HUES64 (cell line): ENCODE results near the gene SF3B3.

Experiments
- H3K27ac ChIP-seq: 2 replicates; pipeline ENCODE4 v1.7.0; 2013; ENCODE audit warnings: low read depth, low read length, inconsistent platforms
- H3K27me3 ChIP-seq: 2 replicates; pipeline ENCODE4 v1.6.1; 2013; ENCODE audit warnings: mild to moderate bottlenecking, low read length; ENCODE audit not compliant: insufficient read depth
- H3K36me3 ChIP-seq: 2 replicates; pipeline ENCODE4 v1.6.1; 2013; ENCODE audit warnings: mild to moderate bottlenecking, low read length; ENCODE audit not compliant: insufficient read depth
- H3K4me1 ChIP-seq: 2 replicates; pipeline ENCODE4 v1.6.1; 2013; ENCODE audit warnings: mild to moderate bottlenecking, low read length, moderate library complexity; ENCODE audit not compliant: insufficient read depth
- H3K4me3 ChIP-seq: 2 replicates; pipeline ENCODE4 v1.5.1; 2013; ENCODE audit warnings: mild to moderate bottlenecking, low read length, moderate library complexity
- H3K9ac ChIP-seq: 2 replicates; pipeline ENCODE4 v1.6.1; 2013; ENCODE audit warnings: mild to moderate bottlenecking, low read depth, low read length
- H3K9me3 ChIP-seq: 2 replicates; pipeline ENCODE4 v1.6.1; 2013; ENCODE audit warnings: low read depth, low read length; ENCODE audit not compliant: insufficient read depth
- WGBS: fragments of 150-250, 120-280 bp; methylation state at CpG from one replicate; pipeline ENCODE4 v1.1.7; 2013; ENCODE audit warnings: missing lambda C conversion rate; 5-methylcytosine and 5-hydroxymethylcytosine counted together

Gene SF3B3

DNA sequence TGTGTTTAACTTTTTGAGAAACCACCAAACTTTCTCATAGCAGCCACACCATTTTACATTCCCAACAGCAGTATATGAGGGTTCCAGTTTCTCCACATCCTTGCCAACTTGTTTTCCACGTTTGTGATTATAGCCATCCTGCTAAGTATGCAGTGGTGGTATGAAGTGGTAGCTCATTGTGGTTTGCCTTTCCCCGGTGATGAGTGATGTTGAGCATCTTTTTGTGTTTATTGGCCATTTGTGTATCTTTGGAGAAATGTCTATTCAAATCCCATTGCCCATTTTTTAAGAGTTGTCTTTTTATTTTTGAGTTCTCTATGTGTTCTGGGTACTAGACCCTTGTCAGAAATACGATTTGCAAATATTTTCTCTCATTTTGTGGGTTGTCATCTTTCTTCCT lies 17.4 kb downstream of the SF3B3 start:
- WGBS: 96% methylated on average over 3 of the region's 3 CpGs
- Histone ChIP-seq H3K4me3 (no peak overlapping the region), H3K36me3 (peaks cover 100% of the 10 kb centered on the region), H3K4me1 (no peaks in the 10 kb centered on the region), H3K9ac (no peak overlapping the region), H3K9me3 (no peaks in the 10 kb centered on the region), H3K27me3 (no peaks in the 10 kb centered on the region), H3K27ac (no peak overlapping the region)

DNA sequence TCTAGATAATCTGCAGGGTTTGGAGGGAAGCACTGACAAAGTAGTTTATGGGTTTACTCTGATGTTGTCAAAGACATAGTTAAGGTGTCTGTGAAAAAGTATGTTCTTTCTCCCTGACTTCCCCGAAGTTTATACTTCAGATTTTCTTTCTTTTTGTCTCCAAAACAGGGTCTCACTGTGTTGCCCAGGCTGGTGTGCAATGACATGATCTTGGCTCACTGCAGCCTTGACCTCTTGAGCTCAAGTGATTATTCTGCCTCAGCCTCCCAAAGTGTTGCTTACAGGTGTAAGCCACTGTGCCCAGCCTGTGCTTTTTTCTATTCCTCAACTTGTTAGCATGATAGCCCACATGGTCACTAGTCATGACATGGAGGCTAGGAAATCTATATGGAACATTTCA lies 20.9 kb downstream of the SF3B3 start:
- 89% methylated on average over 1 of the region's 1 CpG for WGBS
- no peaks in the 10 kb centered on the region for H3K27me3 ChIP-seq
- no peak overlapping the region for H3K4me3 ChIP-seq
- H3K9me3 ChIP-seq: no peaks in the 10 kb centered on the region
- peaks cover 98% of the 10 kb centered on the region for H3K36me3 ChIP-seq
- no peak overlapping the region for H3K9ac ChIP-seq
- no peaks in the 10 kb centered on the region for H3K4me1 ChIP-seq
- H3K27ac ChIP-seq: no peak overlapping the region

DNA sequence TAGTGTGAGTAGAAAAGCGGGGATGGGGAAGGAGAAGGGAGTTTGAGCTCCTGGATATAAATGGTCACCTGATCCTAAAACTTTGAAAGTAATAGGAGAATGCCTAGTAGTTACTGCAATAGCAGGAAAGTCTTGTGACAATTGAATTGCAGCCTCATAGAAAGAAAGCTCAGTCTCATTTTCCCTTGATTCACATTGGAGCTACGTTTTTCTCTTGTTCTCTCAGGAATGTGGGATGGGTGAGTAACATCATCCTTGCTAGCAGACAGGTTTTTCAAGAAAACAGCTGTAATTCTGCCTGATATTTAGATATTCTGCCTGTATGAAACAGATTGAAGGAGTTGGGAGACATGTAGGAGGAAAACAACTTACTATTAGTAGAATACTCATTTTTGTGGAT lies 25.3 kb downstream of the SF3B3 start:
- no peaks in the 10 kb centered on the region for H3K27me3 ChIP-seq
- no peak overlapping the region for H3K4me3 ChIP-seq
- H3K36me3 ChIP-seq: peaks cover 98% of the 10 kb centered on the region
- H3K9me3 ChIP-seq: no peaks in the 10 kb centered on the region
- H3K9ac ChIP-seq: no peak overlapping the region
- H3K27ac ChIP-seq: no peak overlapping the region
- WGBS: 94% methylated on average over 2 of the region's 2 CpGs
- no peaks in the 10 kb centered on the region for H3K4me1 ChIP-seq

DNA sequence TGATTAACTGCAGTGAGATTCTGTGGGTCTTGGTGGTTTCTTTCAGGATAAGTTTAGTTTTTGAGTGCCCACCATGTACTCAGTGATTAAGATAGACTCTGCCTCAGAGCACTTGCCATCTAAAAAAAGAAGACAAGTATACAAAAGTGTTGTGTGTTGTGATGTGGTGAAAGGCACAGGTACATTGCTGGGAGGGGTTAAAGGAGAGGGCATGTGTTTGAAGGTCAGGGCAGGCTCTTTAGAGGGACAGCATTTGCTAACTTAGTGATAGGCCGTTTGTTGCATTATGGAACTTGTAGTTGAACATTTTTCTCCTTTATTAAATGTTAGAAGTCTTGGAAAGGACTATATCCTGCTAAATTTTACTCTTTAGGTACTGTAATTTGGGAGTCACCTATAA lies 26.5 kb downstream of the SF3B3 start:
- Histone ChIP-seq H3K36me3 (peaks cover 98% of the 10 kb centered on the region), H3K9me3 (no peaks in the 10 kb centered on the region), H3K4me3 (no peak overlapping the region), H3K9ac (no peak overlapping the region), H3K27me3 (no peaks in the 10 kb centered on the region), H3K27ac (no peak overlapping the region), H3K4me1 (no peaks in the 10 kb centered on the region)
- 82% methylated on average over 1 of the region's 1 CpG for WGBS

DNA sequence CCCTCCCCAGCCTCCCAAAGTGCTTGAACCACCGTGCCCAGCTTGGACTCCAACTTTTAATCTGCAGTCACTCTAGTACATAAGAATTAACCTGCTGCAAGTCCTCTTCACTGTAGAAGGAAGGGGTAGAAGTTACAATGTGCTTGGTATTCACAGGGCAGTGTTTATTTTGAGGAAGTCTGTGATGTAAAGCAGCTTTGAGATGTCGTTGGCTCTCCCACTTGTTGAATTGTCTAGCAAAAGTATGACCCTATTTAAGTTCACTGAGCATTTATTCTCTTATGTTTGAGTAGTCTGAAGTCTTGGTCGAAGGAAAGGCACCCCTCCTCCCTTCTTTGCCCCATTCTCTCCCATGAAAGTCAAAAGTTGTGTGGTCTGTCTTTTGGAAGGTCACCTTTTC lies 28.2 kb downstream of the SF3B3 start:
- H3K36me3 ChIP-seq: peaks cover 100% of the 10 kb centered on the region
- no peaks in the 10 kb centered on the region for H3K4me1 ChIP-seq
- H3K9me3 ChIP-seq: no peaks in the 10 kb centered on the region

DNA sequence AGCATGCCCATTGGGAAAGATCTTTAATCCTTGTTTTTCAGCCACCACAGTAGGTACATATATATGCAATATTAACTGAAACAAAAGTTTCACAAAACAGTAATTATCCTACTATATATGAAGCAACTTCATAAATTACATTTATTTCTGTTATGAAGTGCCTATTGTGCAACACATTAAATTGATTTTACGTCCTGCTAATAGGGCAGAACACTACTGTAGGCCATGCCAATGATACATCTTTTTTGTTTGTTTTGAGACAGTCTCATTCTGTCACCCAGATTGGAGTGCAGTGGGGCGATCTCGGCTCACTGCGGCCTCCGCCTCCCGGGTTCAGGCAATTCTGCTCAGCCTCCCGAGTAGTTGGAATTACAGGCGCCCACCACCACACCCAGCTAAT lies 29.1 kb downstream of the SF3B3 start:
- no peak overlapping the region for H3K9ac ChIP-seq
- H3K27ac ChIP-seq: no peak overlapping the region
- peaks cover 100% of the 10 kb centered on the region for H3K36me3 ChIP-seq
- 93% methylated on average over 6 of the region's 8 CpGs for WGBS
- no peak overlapping the region for H3K4me3 ChIP-seq
- H3K9me3 ChIP-seq: no peaks in the 10 kb centered on the region
- no peaks in the 10 kb centered on the region for H3K27me3 ChIP-seq
- no peaks in the 10 kb centered on the region for H3K4me1 ChIP-seq

More for the DNA sequence above, 28.2 kb downstream of the SF3B3 start:
- H3K27me3 ChIP-seq: no peaks in the 10 kb centered on the region
- 100% methylated on average over 2 of the region's 3 CpGs for WGBS
- no peak overlapping the region for H3K27ac ChIP-seq
- no peak overlapping the region for H3K9ac ChIP-seq
- H3K4me3 ChIP-seq: no peak overlapping the region

DNA sequence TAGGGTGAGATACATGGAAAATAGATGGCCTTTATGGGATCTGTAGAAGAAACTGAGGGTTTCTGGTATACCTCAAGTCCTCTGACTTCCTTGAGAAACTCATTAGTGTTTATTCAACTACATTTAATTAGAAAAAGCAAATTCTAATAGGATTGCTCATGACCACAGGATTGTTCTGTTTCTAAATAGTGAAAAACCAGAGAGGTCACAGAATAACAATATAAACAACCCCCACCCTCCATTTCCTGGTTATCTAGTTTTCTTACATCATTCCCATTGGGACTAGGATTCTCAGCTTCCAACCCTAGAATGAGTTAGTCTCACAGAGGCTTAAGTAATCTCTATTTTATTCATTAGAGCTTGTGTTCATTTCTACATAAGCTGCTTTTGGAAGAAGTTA lies 30.0 kb downstream of the SF3B3 start:
- Histone ChIP-seq H3K4me3 (no peak overlapping the region), H3K36me3 (peaks cover 100% of the 10 kb centered on the region), H3K27ac (no peak overlapping the region; the same call in 1 of the 2 replicates), H3K4me1 (no peaks in the 10 kb centered on the region), H3K9ac (no peak overlapping the region), H3K27me3 (no peaks in the 10 kb centered on the region), H3K9me3 (no peaks in the 10 kb centered on the region)

- no peaks in the 10 kb centered on the region for H3K9me3 ChIP-seq
- H3K4me3 ChIP-seq: no peak overlapping the region
- H3K9ac ChIP-seq: no peak overlapping the region
- WGBS: 96% methylated on average over 3 of the region's 3 CpGs
- no peak overlapping the region for H3K27ac ChIP-seq
- H3K27me3 ChIP-seq: no peaks in the 10 kb centered on the region
- no peaks in the 10 kb centered on the region for H3K4me1 ChIP-seq
- peaks cover 100% of the 10 kb centered on the region for H3K36me3 ChIP-seq
Measured at GRCh38 chr16:70556063-70556462, 32.4 kb downstream of the SF3B3 start.

DNA sequence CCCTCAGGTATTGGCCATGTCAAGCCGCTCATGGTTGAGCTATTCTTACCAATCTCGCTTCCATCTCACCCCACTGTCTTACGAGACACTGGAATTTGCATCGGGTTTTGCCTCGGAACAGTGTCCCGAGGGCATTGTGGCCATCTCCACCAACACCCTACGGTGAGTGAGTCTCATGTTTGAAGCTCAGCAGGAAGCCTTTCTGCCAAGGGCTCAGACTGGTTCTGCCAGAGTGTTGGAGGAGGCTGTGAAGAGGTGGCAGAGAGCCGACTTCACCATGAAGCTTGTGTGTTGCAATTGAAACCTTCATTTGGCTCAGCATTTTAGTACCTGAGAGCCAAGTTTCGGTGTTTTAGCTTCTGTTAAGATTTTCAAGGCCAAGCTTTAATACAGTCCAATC lies 38.0 kb downstream of the SF3B3 start:
- Histone ChIP-seq H3K27me3 (no peaks in the 10 kb centered on the region), H3K4me3 (no peak overlapping the region), H3K4me1 (no peaks in the 10 kb centered on the region), H3K27ac (no peak overlapping the region), H3K9me3 (no peaks in the 10 kb centered on the region), H3K9ac (no peak overlapping the region), H3K36me3 (peaks cover 99% of the 10 kb centered on the region)
- WGBS: 95% methylated on average over 9 of the region's 9 CpGs

- WGBS: 96% methylated on average over 7 of the region's 7 CpGs
Measured at GRCh38 chr16:70563636-70564035, 40.0 kb downstream of the SF3B3 start.

GRCh38 chr16:70565053-70565452 lies 41.4 kb downstream of the SF3B3 start:
- no peak overlapping the region for H3K4me3 ChIP-seq
- 98% methylated on average over 4 of the region's 4 CpGs for WGBS
- no peak overlapping the region for H3K9ac ChIP-seq
- H3K36me3 ChIP-seq: peaks cover 99% of the 10 kb centered on the region
- H3K9me3 ChIP-seq: no peaks in the 10 kb centered on the region
- H3K27me3 ChIP-seq: no peaks in the 10 kb centered on the region
- H3K27ac ChIP-seq: no peak overlapping the region
- no peaks in the 10 kb centered on the region for H3K4me1 ChIP-seq

More at GRCh38 chr16:70563636-70564035, 40.0 kb downstream of the SF3B3 start:
- Histone ChIP-seq H3K4me3 (no peak overlapping the region), H3K4me1 (no peaks in the 10 kb centered on the region), H3K9ac (no peak overlapping the region), H3K27me3 (no peaks in the 10 kb centered on the region), H3K27ac (no peak overlapping the region), H3K9me3 (no peaks in the 10 kb centered on the region), H3K36me3 (peaks cover 99% of the 10 kb centered on the region)

DNA sequence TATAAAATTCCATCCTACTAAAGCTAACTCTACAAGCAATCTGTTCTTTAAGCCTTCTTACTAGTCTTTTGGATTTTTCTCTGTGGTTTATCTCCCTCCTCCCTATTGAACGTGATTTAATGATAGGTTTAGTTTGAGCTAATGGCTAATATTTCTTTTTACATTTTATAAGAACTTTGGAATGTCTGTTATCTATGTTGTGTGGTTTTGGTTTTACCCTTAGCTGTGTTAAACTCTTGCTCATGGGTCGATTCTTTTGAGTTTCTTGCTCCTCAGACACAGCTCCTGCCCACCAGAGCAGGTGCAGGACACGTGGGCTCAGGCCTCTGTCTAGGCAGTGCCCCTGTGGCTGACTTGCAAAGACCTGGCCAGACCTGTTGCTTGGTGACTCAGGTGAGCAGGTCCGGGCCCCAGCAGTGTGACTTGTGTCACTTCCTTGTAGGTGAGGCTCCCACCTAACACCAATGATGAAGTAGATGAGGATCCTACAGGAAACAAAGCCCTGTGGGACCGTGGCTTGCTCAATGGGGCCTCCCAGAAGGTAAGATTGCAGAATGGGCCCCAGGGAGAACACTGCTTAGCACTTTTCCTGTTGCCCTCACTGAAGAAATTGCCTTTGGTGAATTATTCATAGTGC lies 45.1 kb downstream of the SF3B3 start:
- H3K9me3 ChIP-seq: no peaks in the 10 kb centered on the region
- no peaks in the 10 kb centered on the region for H3K27me3 ChIP-seq
- H3K4me3 ChIP-seq: no peak overlapping the region
- H3K36me3 ChIP-seq: peaks cover 99% of the 10 kb centered on the region
- no peak overlapping the region for H3K27ac ChIP-seq
- no peaks in the 10 kb centered on the region for H3K4me1 ChIP-seq
- H3K9ac ChIP-seq: no peak overlapping the region
- WGBS: 94% methylated on average over 4 of the region's 5 CpGs
